ENCODE data around the gene F3. TPM values are rescaled to one million over a fixed set of nuclear protein-coding genes. Genes with fewer than 3 reads are reported as not detected.

The F3 gene
- total RNA-seq, 1 donor: 24.0 TPM

- peak; percentile 49 for DNase-seq (ENCODE audit: low read depth)
- H3K4me3 ChIP-seq (ENCODE audit: low read depth, low read length): no peak overlapping the region
- TF ChIP-seq CTCF (IDR thresholded peaks at IDR 0.05; ENCODE audit: insufficient read depth, low read length): no peak
Measured at GRCh38 chr1:94543001-94543400, 1.4 kb upstream of the F3 start.

GRCh38 chr1:94542088-94542870 is 720 bp upstream of the F3 start:
- DNase-seq (ENCODE audit: low read depth): no peak
- peak overlapping the region; percentile 73 for H3K4me3 ChIP-seq (ENCODE audit: low read depth, low read length)
- TF ChIP-seq CTCF (IDR thresholded peaks at IDR 0.05; ENCODE audit: insufficient read depth, low read length): no peak

GRCh38 chr1:94540440-94541245 is 916 bp downstream of the F3 start:
- no peak for DNase-seq (ENCODE audit: low read depth)
- no peak for TF ChIP-seq CTCF (IDR thresholded peaks at IDR 0.05; ENCODE audit: insufficient read depth, low read length)
- H3K4me3 ChIP-seq (ENCODE audit: low read depth, low read length): peak overlapping the region; percentile 73

- DNase-seq (ENCODE audit: low read depth): peak; percentile 45
- peak overlapping the region; percentile 73 for H3K4me3 ChIP-seq (ENCODE audit: low read depth, low read length)
- TF ChIP-seq CTCF (IDR thresholded peaks at IDR 0.05; ENCODE audit: insufficient read depth, low read length): no peak
Measured at GRCh38 chr1:94539496-94539895, 2.1 kb downstream of the F3 start.

- DNase-seq (ENCODE audit: low read depth): no peak
- peak; percentile 45 for TF ChIP-seq CTCF (IDR thresholded peaks at IDR 0.05; ENCODE audit: insufficient read depth, low read length)
- peak overlapping the region; percentile 46 for H3K4me3 ChIP-seq (ENCODE audit: low read depth, low read length)
Measured at GRCh38 chr1:94538243-94538827, 3.2 kb downstream of the F3 start.

GRCh38 chr1:94537254-94537653 is 4.3 kb downstream of the F3 start:
- TF ChIP-seq CTCF (IDR thresholded peaks at IDR 0.05; ENCODE audit: insufficient read depth, low read length): no peak
- no peak for DNase-seq (ENCODE audit: low read depth)
- H3K4me3 ChIP-seq (ENCODE audit: low read depth, low read length): no peak overlapping the region

Data from fibroblast of the aortic adventitia (primary cell).